ENCODE measurements around the gene OR13C4.

Gene OR13C4

GRCh38 chr9:104527109-104527508 lies at the start of gene OR13C4:
Gene OR13C4, minus strand, starts transcription at chr9:104527209. Its CDS starts 0 bp downstream, at chr9:104527209.
- Histone ChIP-seq H3K9me2 (replicated peaks; ENCODE audit: insufficient read depth, low read length) (no peaks in the 10 kb centered on the region), H3K4me1 (ENCODE audit: low read length) (no peaks in the 10 kb centered on the region), H3K4me2 (ENCODE audit: low read depth, low read length) (no peak within 1 kb of the TSS), H3K36me3 (replicated peaks; ENCODE audit: insufficient read depth, low read length) (no peaks in the 10 kb centered on the region), H3F3A (ENCODE audit: insufficient read depth, low read length) (no peaks in the 10 kb centered on the region), H4K20me1 (ENCODE audit: insufficient read depth, low read length) (no peaks in the 10 kb centered on the region), H3K9ac (ENCODE audit: low read length) (no peak within 1 kb of the TSS), H2AFZ (ENCODE audit: low read length) (no peak within 1 kb of the TSS), H3K27ac (ENCODE audit: low read length) (no peak within 1 kb of the TSS), H3K79me2 (ENCODE audit: low read length) (no peaks in the 10 kb centered on the region), H3K9me3 (replicated peaks; ENCODE audit: insufficient read depth, low read length) (no peaks in the 10 kb centered on the region), H3K4me3 (ENCODE audit: low read length) (no peak within 1 kb of the TSS), H3K27me3 (replicated peaks; ENCODE audit: insufficient read depth, low read length) (no peaks in the 10 kb centered on the region)
- no peak for DNase-seq
- TF ChIP-seq, protein P1, sequence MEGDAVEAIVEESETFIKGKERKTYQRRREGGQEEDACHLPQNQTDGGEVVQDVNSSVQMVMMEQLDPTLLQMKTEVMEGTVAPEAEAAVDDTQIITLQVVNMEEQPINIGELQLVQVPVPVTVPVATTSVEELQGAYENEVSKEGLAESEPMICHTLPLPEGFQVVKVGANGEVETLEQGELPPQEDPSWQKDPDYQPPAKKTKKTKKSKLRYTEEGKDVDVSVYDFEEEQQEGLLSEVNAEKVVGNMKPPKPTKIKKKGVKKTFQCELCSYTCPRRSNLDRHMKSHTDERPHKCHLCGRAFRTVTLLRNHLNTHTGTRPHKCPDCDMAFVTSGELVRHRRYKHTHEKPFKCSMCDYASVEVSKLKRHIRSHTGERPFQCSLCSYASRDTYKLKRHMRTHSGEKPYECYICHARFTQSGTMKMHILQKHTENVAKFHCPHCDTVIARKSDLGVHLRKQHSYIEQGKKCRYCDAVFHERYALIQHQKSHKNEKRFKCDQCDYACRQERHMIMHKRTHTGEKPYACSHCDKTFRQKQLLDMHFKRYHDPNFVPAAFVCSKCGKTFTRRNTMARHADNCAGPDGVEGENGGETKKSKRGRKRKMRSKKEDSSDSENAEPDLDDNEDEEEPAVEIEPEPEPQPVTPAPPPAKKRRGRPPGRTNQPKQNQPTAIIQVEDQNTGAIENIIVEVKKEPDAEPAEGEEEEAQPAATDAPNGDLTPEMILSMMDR (IDR thresholded peaks at IDR 0.05; ENCODE audit: low read length), result no peak
- TF ChIP-seq EZH2phosphoT487 (IDR thresholded peaks at IDR 0.05; ENCODE audit: low read length) (no peak), EZH2 (optimal IDR thresholded peaks at IDR 0.05; ENCODE audit: low read depth, low read length) (no peak)

GRCh38 chr9:104575456-104575855 lies 48.4 kb upstream of the OR13C4 start:
- Histone ChIP-seq H3K36me3 (replicated peaks; ENCODE audit: insufficient read depth, low read length) (no peaks in the 10 kb centered on the region), H3K79me2 (ENCODE audit: low read length) (no peaks in the 10 kb centered on the region), H3K9ac (ENCODE audit: low read length) (no peak overlapping the region), H3K27ac (ENCODE audit: low read length) (no peak overlapping the region), H3K4me1 (ENCODE audit: low read length) (no peaks in the 10 kb centered on the region), H2AFZ (ENCODE audit: low read length) (no peak overlapping the region), H3K9me3 (replicated peaks; ENCODE audit: insufficient read depth, low read length) (no peaks in the 10 kb centered on the region), H3K4me2 (ENCODE audit: low read depth, low read length) (no peak overlapping the region), H3K9me2 (replicated peaks; ENCODE audit: insufficient read depth, low read length) (no peaks in the 10 kb centered on the region), H3K27me3 (replicated peaks; ENCODE audit: insufficient read depth, low read length) (no peaks in the 10 kb centered on the region), H3K4me3 (ENCODE audit: low read length) (no peak overlapping the region), H4K20me1 (ENCODE audit: insufficient read depth, low read length) (no peaks in the 10 kb centered on the region), H3F3A (ENCODE audit: insufficient read depth, low read length) (no peaks in the 10 kb centered on the region)
- DNase-seq, result no peak
- no peak for TF ChIP-seq EZH2phosphoT487 (IDR thresholded peaks at IDR 0.05; ENCODE audit: low read length)

DNA sequence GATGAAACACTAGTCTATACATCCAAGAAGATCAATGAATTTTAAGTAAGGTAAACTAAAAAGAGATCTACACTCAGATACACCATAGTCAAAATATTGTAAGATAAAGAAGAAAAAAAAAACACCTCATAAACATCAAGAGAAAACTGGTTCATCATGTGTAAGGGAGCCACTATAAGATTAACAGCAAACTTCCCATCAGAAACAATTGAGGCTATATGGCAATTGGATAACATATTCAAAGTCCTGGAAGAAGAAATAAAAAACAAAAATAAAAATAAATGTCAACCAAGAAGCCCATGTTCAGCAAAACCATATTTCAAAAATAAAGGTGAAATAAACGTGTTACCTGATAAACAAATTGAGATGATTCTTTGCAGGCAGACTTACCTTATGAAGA lies 45.6 kb upstream of the OR13C4 start:
- Histone ChIP-seq H3K9ac (ENCODE audit: low read length) (no peak overlapping the region), H3K27me3 (replicated peaks; ENCODE audit: insufficient read depth, low read length) (no peaks in the 10 kb centered on the region), H3F3A (ENCODE audit: insufficient read depth, low read length) (no peaks in the 10 kb centered on the region), H3K9me2 (replicated peaks; ENCODE audit: insufficient read depth, low read length) (no peaks in the 10 kb centered on the region), H3K27ac (ENCODE audit: low read length) (no peak overlapping the region), H3K9me3 (replicated peaks; ENCODE audit: insufficient read depth, low read length) (no peaks in the 10 kb centered on the region), H2AFZ (ENCODE audit: low read length) (no peak overlapping the region), H3K4me2 (ENCODE audit: low read depth, low read length) (no peak overlapping the region), H3K4me3 (ENCODE audit: low read length) (no peak overlapping the region), H3K36me3 (replicated peaks; ENCODE audit: insufficient read depth, low read length) (no peaks in the 10 kb centered on the region), H4K20me1 (ENCODE audit: insufficient read depth, low read length) (no peaks in the 10 kb centered on the region), H3K79me2 (ENCODE audit: low read length) (no peaks in the 10 kb centered on the region), H3K4me1 (ENCODE audit: low read length) (no peaks in the 10 kb centered on the region)
- no peak for DNase-seq
- TF ChIP-seq, protein P1 (IDR thresholded peaks at IDR 0.05; ENCODE audit: low read length), result no peak
- no peak for TF ChIP-seq EZH2 (optimal IDR thresholded peaks at IDR 0.05; ENCODE audit: low read depth, low read length)

GRCh38 chr9:104568868-104569267 lies 41.9 kb upstream of the OR13C4 start, which contains the start of gene OR13C8:
Gene OR13C8, plus strand, starts transcription at chr9:104569168. Its CDS starts 0 bp downstream, at chr9:104569168.
- H3K4me3 ChIP-seq (ENCODE audit: low read length), result no peak within 1 kb of the TSS
- no peak within 1 kb of the TSS for H3K4me2 ChIP-seq (ENCODE audit: low read depth, low read length)
- H3K9me2 ChIP-seq (replicated peaks; ENCODE audit: insufficient read depth, low read length), result no peaks in the 10 kb centered on the region
- H4K20me1 ChIP-seq (ENCODE audit: insufficient read depth, low read length), result no peaks in the 10 kb centered on the region
- H3K9ac ChIP-seq (ENCODE audit: low read length), result no peak within 1 kb of the TSS
- no peaks in the 10 kb centered on the region for H3K79me2 ChIP-seq (ENCODE audit: low read length)
- H3F3A ChIP-seq (ENCODE audit: insufficient read depth, low read length), result no peaks in the 10 kb centered on the region
- no peak within 1 kb of the TSS for H3K27ac ChIP-seq (ENCODE audit: low read length)
- H2AFZ ChIP-seq (ENCODE audit: low read length), result no peak within 1 kb of the TSS
- DNase-seq, result no peak
- TF ChIP-seq, protein P1 (IDR thresholded peaks at IDR 0.05; ENCODE audit: low read length), result no peak
- TF ChIP-seq EZH2phosphoT487 (IDR thresholded peaks at IDR 0.05; ENCODE audit: low read length) (no peak), EZH2 (optimal IDR thresholded peaks at IDR 0.05; ENCODE audit: low read depth, low read length) (no peak)
- no peaks in the 10 kb centered on the region for H3K4me1 ChIP-seq (ENCODE audit: low read length)
- H3K27me3 ChIP-seq (replicated peaks; ENCODE audit: insufficient read depth, low read length), result no peaks in the 10 kb centered on the region
- no peaks in the 10 kb centered on the region for H3K36me3 ChIP-seq (replicated peaks; ENCODE audit: insufficient read depth, low read length)
- no peaks in the 10 kb centered on the region for H3K9me3 ChIP-seq (replicated peaks; ENCODE audit: insufficient read depth, low read length)
